Measurements from ENCODE around the gene COA1. TPM values are rescaled to one million over a fixed set of nuclear protein-coding genes. Genes with fewer than 3 reads are reported as not detected.
A peak's percentile ranks its signal among the peaks of the same experiment; 100 is the strongest.

Gene COA1
- polyA plus RNA-seq, 1 of the 3 experiments (the other 2 are of a cell fraction), result 42.8 TPM

DNA sequence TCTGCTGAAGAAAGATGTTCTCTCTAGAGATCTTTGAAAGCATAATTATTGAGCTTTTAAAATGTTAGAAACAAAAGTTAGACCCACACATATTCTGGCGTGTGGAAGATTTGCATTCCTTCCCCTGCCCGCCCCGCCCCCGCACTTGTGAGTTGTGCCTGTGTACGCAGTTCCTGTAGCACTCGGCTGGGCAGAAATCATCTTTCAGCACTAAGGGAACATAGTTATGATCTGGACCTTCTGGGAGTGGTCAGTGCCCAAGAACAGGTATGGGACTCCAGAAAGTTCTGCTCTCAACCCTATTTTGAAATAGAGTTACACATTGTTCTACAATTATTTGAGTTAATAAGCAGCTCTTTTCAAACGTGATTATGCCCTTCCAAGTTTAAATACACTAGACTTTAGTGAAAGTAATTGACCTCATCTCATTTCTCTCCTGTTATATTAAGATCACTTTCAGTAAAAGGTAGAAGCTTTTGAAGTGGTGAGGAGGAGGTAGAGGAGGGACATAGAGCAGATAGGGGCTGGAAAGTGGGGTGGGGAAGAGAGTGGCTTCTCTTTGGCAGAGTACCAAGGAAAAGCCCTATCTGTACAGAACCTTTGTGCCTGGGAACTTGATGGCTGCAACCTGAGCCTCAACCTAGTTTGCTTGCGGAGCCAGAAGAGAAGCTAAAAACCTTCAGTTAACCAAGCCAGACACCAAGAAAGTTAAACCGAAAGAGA, 34.9 kb upstream of the COA1 start:
- Histone ChIP-seq H3K36me3 (replicated peaks in 1 of 2; ENCODE audit: control insufficient read depth in 1 of 2, insufficient read depth in 2 of 2, low read length in 1 of 2) (peaks cover 3 to 11% of the 10 kb centered on the region in 2 experiments), H3F3A (replicated peaks; ENCODE audit: insufficient read depth) (no peaks in the 10 kb centered on the region), H3K9ac (no peak overlapping the region), H3K27ac (ENCODE audit: low read depth in 2 of 2, low read length in 1 of 2) (no peak overlapping the region), H3K4me3 (ENCODE audit: low read depth in 2 of 2, low read length in 1 of 2) (no peak overlapping the region), H3K27me3 (ENCODE audit: insufficient read depth) (no peaks in the 10 kb centered on the region), H3K9me3 (no peaks in the 10 kb centered on the region), H2AFZ (ENCODE audit: low read depth) (no peak overlapping the region), H3K79me2 (ENCODE audit: insufficient read depth) (peaks cover 45% of the 10 kb centered on the region), H3K9me2 (no peaks in the 10 kb centered on the region), H3K4me1 (ENCODE audit: control insufficient read depth in 1 of 2, insufficient read depth in 2 of 2, low read depth in 1 of 2, low read length in 1 of 2) (peaks cover 14 to 34% of the 10 kb centered on the region in 2 experiments; a peak in 3 of 4 replicates), H3K4me2 (no peak overlapping the region), H4K20me1 (ENCODE audit: insufficient read depth) (no peaks in the 10 kb centered on the region)
- CTCF ChIA-PET, result interaction anchor here (1.1 to 3.7 kb wide), 6 partner anchors 18 to 181 kb away, joined by 3 to 19 read pairs (median 4); partner anchors contain the start of gene STK17A
- WGBS (ENCODE audit: low lambda C conversion rate), result 87% methylated on average over 9 of the region's 9 CpGs
- POLR2A ChIA-PET, result no interaction called here
- no peak for DNase-seq
- TF ChIP-seq, protein P1, sequence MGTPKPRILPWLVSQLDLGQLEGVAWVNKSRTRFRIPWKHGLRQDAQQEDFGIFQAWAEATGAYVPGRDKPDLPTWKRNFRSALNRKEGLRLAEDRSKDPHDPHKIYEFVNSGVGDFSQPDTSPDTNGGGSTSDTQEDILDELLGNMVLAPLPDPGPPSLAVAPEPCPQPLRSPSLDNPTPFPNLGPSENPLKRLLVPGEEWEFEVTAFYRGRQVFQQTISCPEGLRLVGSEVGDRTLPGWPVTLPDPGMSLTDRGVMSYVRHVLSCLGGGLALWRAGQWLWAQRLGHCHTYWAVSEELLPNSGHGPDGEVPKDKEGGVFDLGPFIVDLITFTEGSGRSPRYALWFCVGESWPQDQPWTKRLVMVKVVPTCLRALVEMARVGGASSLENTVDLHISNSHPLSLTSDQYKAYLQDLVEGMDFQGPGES (IDR thresholded peaks at IDR 0.05; ENCODE audit: low read depth, low read length), result no peak

DNA sequence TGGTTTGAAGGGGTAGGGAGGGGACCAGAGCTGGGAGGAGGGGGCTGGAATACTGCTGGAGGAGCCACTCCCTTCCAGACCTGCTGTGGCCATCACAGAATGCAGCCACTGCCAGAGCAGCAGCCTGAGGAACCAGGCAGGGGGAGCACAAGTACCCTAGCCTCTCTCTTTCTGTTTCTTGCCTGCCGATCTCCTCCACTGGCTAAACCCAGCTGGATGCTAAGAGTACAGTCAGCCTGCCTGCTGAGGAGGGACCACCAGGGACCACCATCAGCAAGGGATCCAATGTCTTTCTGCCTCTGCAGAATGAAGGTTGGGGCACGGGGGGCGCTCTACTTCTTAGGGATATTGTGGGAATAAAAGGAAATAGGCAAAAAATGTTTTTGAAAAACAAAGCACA, 33.9 kb upstream of the COA1 start:
- H3K36me3 ChIP-seq (replicated peaks in 1 of 2; ENCODE audit: control insufficient read depth in 1 of 2, insufficient read depth in 2 of 2, low read length in 1 of 2), result peaks cover 3 to 11% of the 10 kb centered on the region in 2 experiments
- H4K20me1 ChIP-seq (ENCODE audit: insufficient read depth), result no peaks in the 10 kb centered on the region
- WGBS (ENCODE audit: low lambda C conversion rate), result 77% methylated on average over 3 of the region's 3 CpGs
- no peaks in the 10 kb centered on the region for H3K9me2 ChIP-seq
- ChIA-PET CTCF (interaction anchor here (1.9 kb wide), 1 partner anchor 21 kb away, joined by 6 read pairs; no protein-coding TSS in a partner anchor), POLR2A (no interaction called here)
- H3K79me2 ChIP-seq (ENCODE audit: insufficient read depth), result peaks cover 45% of the 10 kb centered on the region
- no peaks in the 10 kb centered on the region for H3K27me3 ChIP-seq (ENCODE audit: insufficient read depth)
- H3K4me1 ChIP-seq (ENCODE audit: control insufficient read depth in 1 of 2, insufficient read depth in 2 of 2, low read depth in 1 of 2, low read length in 1 of 2), result peaks cover 14 to 30% of the 10 kb centered on the region in 2 experiments; a peak in 3 of 4 replicates
- no peaks in the 10 kb centered on the region for H3K9me3 ChIP-seq
- H2AFZ ChIP-seq (ENCODE audit: low read depth), result no peak overlapping the region
- H3K27ac ChIP-seq (ENCODE audit: low read depth in 2 of 2, low read length in 1 of 2), result no peak overlapping the region
- TF ChIP-seq, protein P2, sequence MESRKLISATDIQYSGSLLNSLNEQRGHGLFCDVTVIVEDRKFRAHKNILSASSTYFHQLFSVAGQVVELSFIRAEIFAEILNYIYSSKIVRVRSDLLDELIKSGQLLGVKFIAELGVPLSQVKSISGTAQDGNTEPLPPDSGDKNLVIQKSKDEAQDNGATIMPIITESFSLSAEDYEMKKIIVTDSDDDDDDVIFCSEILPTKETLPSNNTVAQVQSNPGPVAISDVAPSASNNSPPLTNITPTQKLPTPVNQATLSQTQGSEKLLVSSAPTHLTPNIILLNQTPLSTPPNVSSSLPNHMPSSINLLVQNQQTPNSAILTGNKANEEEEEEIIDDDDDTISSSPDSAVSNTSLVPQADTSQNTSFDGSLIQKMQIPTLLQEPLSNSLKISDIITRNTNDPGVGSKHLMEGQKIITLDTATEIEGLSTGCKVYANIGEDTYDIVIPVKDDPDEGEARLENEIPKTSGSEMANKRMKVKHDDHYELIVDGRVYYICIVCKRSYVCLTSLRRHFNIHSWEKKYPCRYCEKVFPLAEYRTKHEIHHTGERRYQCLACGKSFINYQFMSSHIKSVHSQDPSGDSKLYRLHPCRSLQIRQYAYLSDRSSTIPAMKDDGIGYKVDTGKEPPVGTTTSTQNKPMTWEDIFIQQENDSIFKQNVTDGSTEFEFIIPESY (IDR thresholded peaks at IDR 0.05; ENCODE audit: borderline replicate concordance, low read depth), result no peak
- TF ChIP-seq, protein P3, sequence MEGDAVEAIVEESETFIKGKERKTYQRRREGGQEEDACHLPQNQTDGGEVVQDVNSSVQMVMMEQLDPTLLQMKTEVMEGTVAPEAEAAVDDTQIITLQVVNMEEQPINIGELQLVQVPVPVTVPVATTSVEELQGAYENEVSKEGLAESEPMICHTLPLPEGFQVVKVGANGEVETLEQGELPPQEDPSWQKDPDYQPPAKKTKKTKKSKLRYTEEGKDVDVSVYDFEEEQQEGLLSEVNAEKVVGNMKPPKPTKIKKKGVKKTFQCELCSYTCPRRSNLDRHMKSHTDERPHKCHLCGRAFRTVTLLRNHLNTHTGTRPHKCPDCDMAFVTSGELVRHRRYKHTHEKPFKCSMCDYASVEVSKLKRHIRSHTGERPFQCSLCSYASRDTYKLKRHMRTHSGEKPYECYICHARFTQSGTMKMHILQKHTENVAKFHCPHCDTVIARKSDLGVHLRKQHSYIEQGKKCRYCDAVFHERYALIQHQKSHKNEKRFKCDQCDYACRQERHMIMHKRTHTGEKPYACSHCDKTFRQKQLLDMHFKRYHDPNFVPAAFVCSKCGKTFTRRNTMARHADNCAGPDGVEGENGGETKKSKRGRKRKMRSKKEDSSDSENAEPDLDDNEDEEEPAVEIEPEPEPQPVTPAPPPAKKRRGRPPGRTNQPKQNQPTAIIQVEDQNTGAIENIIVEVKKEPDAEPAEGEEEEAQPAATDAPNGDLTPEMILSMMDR (IDR thresholded peaks at IDR 0.05), result 0 out of 2 replicates have a peak, but pooled peaks have one; percentile 19
- TF ChIP-seq, protein P4, sequence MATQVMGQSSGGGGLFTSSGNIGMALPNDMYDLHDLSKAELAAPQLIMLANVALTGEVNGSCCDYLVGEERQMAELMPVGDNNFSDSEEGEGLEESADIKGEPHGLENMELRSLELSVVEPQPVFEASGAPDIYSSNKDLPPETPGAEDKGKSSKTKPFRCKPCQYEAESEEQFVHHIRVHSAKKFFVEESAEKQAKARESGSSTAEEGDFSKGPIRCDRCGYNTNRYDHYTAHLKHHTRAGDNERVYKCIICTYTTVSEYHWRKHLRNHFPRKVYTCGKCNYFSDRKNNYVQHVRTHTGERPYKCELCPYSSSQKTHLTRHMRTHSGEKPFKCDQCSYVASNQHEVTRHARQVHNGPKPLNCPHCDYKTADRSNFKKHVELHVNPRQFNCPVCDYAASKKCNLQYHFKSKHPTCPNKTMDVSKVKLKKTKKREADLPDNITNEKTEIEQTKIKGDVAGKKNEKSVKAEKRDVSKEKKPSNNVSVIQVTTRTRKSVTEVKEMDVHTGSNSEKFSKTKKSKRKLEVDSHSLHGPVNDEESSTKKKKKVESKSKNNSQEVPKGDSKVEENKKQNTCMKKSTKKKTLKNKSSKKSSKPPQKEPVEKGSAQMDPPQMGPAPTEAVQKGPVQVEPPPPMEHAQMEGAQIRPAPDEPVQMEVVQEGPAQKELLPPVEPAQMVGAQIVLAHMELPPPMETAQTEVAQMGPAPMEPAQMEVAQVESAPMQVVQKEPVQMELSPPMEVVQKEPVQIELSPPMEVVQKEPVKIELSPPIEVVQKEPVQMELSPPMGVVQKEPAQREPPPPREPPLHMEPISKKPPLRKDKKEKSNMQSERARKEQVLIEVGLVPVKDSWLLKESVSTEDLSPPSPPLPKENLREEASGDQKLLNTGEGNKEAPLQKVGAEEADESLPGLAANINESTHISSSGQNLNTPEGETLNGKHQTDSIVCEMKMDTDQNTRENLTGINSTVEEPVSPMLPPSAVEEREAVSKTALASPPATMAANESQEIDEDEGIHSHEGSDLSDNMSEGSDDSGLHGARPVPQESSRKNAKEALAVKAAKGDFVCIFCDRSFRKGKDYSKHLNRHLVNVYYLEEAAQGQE (IDR thresholded peaks at IDR 0.05; ENCODE audit: low read depth, low read length), result no peak
- TF ChIP-seq CHD2 (IDR thresholded peaks at IDR 0.05; ENCODE audit: low read length, partially characterized antibody), result no peak
- no peaks in the 10 kb centered on the region for H3F3A ChIP-seq (replicated peaks; ENCODE audit: insufficient read depth)
- no peak overlapping the region for H3K4me3 ChIP-seq (ENCODE audit: low read depth in 2 of 2, low read length in 1 of 2)
- no peak for DNase-seq
- no peak overlapping the region for H3K9ac ChIP-seq
- no peak overlapping the region for H3K4me2 ChIP-seq
